ENCODE data around the gene CDCP1. TPM values are rescaled to one million over a fixed set of nuclear protein-coding genes. Genes with fewer than 3 reads are reported as not detected.

Gene CDCP1
- polyA plus RNA-seq (2013, experiment 1 of 2) = 5.6 TPM
- polyA plus RNA-seq (2013, experiment 2 of 2) = 4.8 TPM

GRCh38 chr3:45145681-45146614, at the start of gene CDCP1:
TSS of gene CDCP1 (minus strand) at chr3:45146378. CDS start at chr3:45146287, 91 bp downstream.
- Histone ChIP-seq H3K4me3 (ENCODE audit: low read length) (peak within 1 kb of the TSS; percentile 73), H3K27ac (ENCODE audit: low read depth, low read length) (no peak within 1 kb of the TSS), H3K4me1 (ENCODE audit: insufficient read depth, low read length) (peaks cover 15% of the 10 kb centered on the region), H3K27me3 (ENCODE audit: insufficient read depth, low read length) (peaks cover 51% of the 10 kb centered on the region), H3K36me3 (ENCODE audit: insufficient read depth, low read length) (no peaks in the 10 kb centered on the region), H3K9me3 (ENCODE audit: insufficient read depth, low read depth, low read length) (no peaks in the 10 kb centered on the region), H3K9ac (ENCODE audit: low read depth, low read length) (peak within 1 kb of the TSS; percentile 65)
- under 1% methylated on average over 92 of the region's 92 CpGs for whole genome bisulfite sequencing

- Histone ChIP-seq H3K4me3 (ENCODE audit: low read length) (no peak overlapping the region), H3K9ac (ENCODE audit: low read depth, low read length) (no peak overlapping the region), H3K27ac (ENCODE audit: low read depth, low read length) (no peak overlapping the region), H3K27me3 (ENCODE audit: insufficient read depth, low read length) (no peaks in the 10 kb centered on the region), H3K36me3 (ENCODE audit: insufficient read depth, low read length) (no peaks in the 10 kb centered on the region), H3K9me3 (ENCODE audit: insufficient read depth, low read depth, low read length) (no peaks in the 10 kb centered on the region), H3K4me1 (ENCODE audit: insufficient read depth, low read length) (peaks cover 6% of the 10 kb centered on the region; the same call in 1 of the 2 replicates)
- 95% methylated on average over 5 of the region's 5 CpGs for WGBS
Measured at GRCh38 chr3:45194791-45195190, 48.6 kb upstream of the CDCP1 start.

- no peak overlapping the region for H3K27ac ChIP-seq (ENCODE audit: low read depth, low read length)
- no peak overlapping the region for H3K4me3 ChIP-seq (ENCODE audit: low read length)
- H3K36me3 ChIP-seq (ENCODE audit: insufficient read depth, low read length) = no peaks in the 10 kb centered on the region
- H3K27me3 ChIP-seq (ENCODE audit: insufficient read depth, low read length) = no peaks in the 10 kb centered on the region
- no peaks in the 10 kb centered on the region for H3K9me3 ChIP-seq (ENCODE audit: insufficient read depth, low read depth, low read length)
- WGBS = 80% methylated on average over 3 of the region's 3 CpGs
- H3K9ac ChIP-seq (ENCODE audit: low read depth, low read length) = no peak overlapping the region
- H3K4me1 ChIP-seq (ENCODE audit: insufficient read depth, low read length) = no peaks in the 10 kb centered on the region
Measured at GRCh38 chr3:45191924-45192417, 45.8 kb upstream of the CDCP1 start.

- no peak overlapping the region for H3K27ac ChIP-seq (ENCODE audit: low read depth, low read length)
- WGBS = 95% methylated on average over 4 of the region's 4 CpGs
- H3K4me3 ChIP-seq (ENCODE audit: low read length) = no peak overlapping the region
- H3K9ac ChIP-seq (ENCODE audit: low read depth, low read length) = no peak overlapping the region
- no peaks in the 10 kb centered on the region for H3K4me1 ChIP-seq (ENCODE audit: insufficient read depth, low read length)
- H3K27me3 ChIP-seq (ENCODE audit: insufficient read depth, low read length) = no peaks in the 10 kb centered on the region
- no peaks in the 10 kb centered on the region for H3K36me3 ChIP-seq (ENCODE audit: insufficient read depth, low read length)
- H3K9me3 ChIP-seq (ENCODE audit: insufficient read depth, low read depth, low read length) = no peaks in the 10 kb centered on the region
Measured at GRCh38 chr3:45191424-45191823, 45.2 kb upstream of the CDCP1 start.

GRCh38 chr3:45188719-45189659, 42.8 kb upstream of the CDCP1 start:
- H3K4me3 ChIP-seq (ENCODE audit: low read length) = no peak overlapping the region
- no peaks in the 10 kb centered on the region for H3K9me3 ChIP-seq (ENCODE audit: insufficient read depth, low read depth, low read length)
- H3K27ac ChIP-seq (ENCODE audit: low read depth, low read length) = no peak overlapping the region
- H3K36me3 ChIP-seq (ENCODE audit: insufficient read depth, low read length) = no peaks in the 10 kb centered on the region
- H3K27me3 ChIP-seq (ENCODE audit: insufficient read depth, low read length) = no peaks in the 10 kb centered on the region
- no peaks in the 10 kb centered on the region for H3K4me1 ChIP-seq (ENCODE audit: insufficient read depth, low read length)
- 95% methylated on average over 8 of the region's 8 CpGs for WGBS
- no peak overlapping the region for H3K9ac ChIP-seq (ENCODE audit: low read depth, low read length)

GRCh38 chr3:45187694-45188141, 41.5 kb upstream of the CDCP1 start:
- no peak overlapping the region for H3K9ac ChIP-seq (ENCODE audit: low read depth, low read length)
- H3K36me3 ChIP-seq (ENCODE audit: insufficient read depth, low read length) = no peaks in the 10 kb centered on the region
- no peaks in the 10 kb centered on the region for H3K27me3 ChIP-seq (ENCODE audit: insufficient read depth, low read length)
- H3K9me3 ChIP-seq (ENCODE audit: insufficient read depth, low read depth, low read length) = no peaks in the 10 kb centered on the region
- WGBS = 93% methylated on average over 3 of the region's 3 CpGs
- H3K4me3 ChIP-seq (ENCODE audit: low read length) = no peak overlapping the region
- H3K27ac ChIP-seq (ENCODE audit: low read depth, low read length) = no peak overlapping the region
- H3K4me1 ChIP-seq (ENCODE audit: insufficient read depth, low read length) = peaks cover 9% of the 10 kb centered on the region

GRCh38 chr3:45186871-45187270, 40.7 kb upstream of the CDCP1 start:
- 87% methylated on average over 6 of the region's 6 CpGs for WGBS
- H3K4me1 ChIP-seq (ENCODE audit: insufficient read depth, low read length) = peaks cover 13% of the 10 kb centered on the region
- no peaks in the 10 kb centered on the region for H3K27me3 ChIP-seq (ENCODE audit: insufficient read depth, low read length)

GRCh38 chr3:45185461-45185860, 39.3 kb upstream of the CDCP1 start:
- WGBS = 81% methylated on average over 5 of the region's 5 CpGs
- Histone ChIP-seq H3K27ac (ENCODE audit: low read depth, low read length) (no peak overlapping the region), H3K4me1 (ENCODE audit: insufficient read depth, low read length) (peaks cover 13% of the 10 kb centered on the region), H3K27me3 (ENCODE audit: insufficient read depth, low read length) (no peaks in the 10 kb centered on the region), H3K36me3 (ENCODE audit: insufficient read depth, low read length) (no peaks in the 10 kb centered on the region), H3K9me3 (ENCODE audit: insufficient read depth, low read depth, low read length) (no peaks in the 10 kb centered on the region), H3K4me3 (ENCODE audit: low read length) (no peak overlapping the region), H3K9ac (ENCODE audit: low read depth, low read length) (no peak overlapping the region)

More at GRCh38 chr3:45186871-45187270, 40.7 kb upstream of the CDCP1 start:
- Histone ChIP-seq H3K9ac (ENCODE audit: low read depth, low read length) (no peak overlapping the region), H3K36me3 (ENCODE audit: insufficient read depth, low read length) (no peaks in the 10 kb centered on the region), H3K27ac (ENCODE audit: low read depth, low read length) (no peak overlapping the region), H3K4me3 (ENCODE audit: low read length) (no peak overlapping the region), H3K9me3 (ENCODE audit: insufficient read depth, low read depth, low read length) (no peaks in the 10 kb centered on the region)

- Histone ChIP-seq H3K9ac (ENCODE audit: low read depth, low read length) (no peak overlapping the region), H3K9me3 (ENCODE audit: insufficient read depth, low read depth, low read length) (no peaks in the 10 kb centered on the region), H3K27me3 (ENCODE audit: insufficient read depth, low read length) (no peaks in the 10 kb centered on the region), H3K4me1 (ENCODE audit: insufficient read depth, low read length) (peaks cover 13% of the 10 kb centered on the region), H3K27ac (ENCODE audit: low read depth, low read length) (no peak overlapping the region), H3K36me3 (ENCODE audit: insufficient read depth, low read length) (no peaks in the 10 kb centered on the region), H3K4me3 (ENCODE audit: low read length) (no peak overlapping the region)
- WGBS = 100% methylated on average over 2 of the region's 2 CpGs
Measured at GRCh38 chr3:45185052-45185451, 38.9 kb upstream of the CDCP1 start.

- 84% methylated on average over 7 of the region's 7 CpGs for WGBS
- Histone ChIP-seq H3K27me3 (ENCODE audit: insufficient read depth, low read length) (no peaks in the 10 kb centered on the region), H3K27ac (ENCODE audit: low read depth, low read length) (no peak overlapping the region), H3K9me3 (ENCODE audit: insufficient read depth, low read depth, low read length) (no peaks in the 10 kb centered on the region), H3K9ac (ENCODE audit: low read depth, low read length) (no peak overlapping the region), H3K36me3 (ENCODE audit: insufficient read depth, low read length) (no peaks in the 10 kb centered on the region), H3K4me1 (ENCODE audit: insufficient read depth, low read length) (peaks cover 13% of the 10 kb centered on the region), H3K4me3 (ENCODE audit: low read length) (no peak overlapping the region)
Measured at GRCh38 chr3:45183872-45184262, 37.7 kb upstream of the CDCP1 start.
